CD14-positive monocyte (primary cell): ENCODE data around the gene ARHGEF1. TPM values are rescaled to one million over a fixed set of nuclear protein-coding genes. Genes with fewer than 3 reads are reported as not detected.
A peak's percentile ranks its signal among the peaks of the same experiment; 100 is the strongest.

Source experiments
- DNase-seq, 3 donors: peaks; one replicate each; pipeline ENCODE4 v3.0.0-alpha.2; 2011 to 2022
- H2AFZ ChIP-seq: 2 replicates; pipeline ENCODE4 v1.6.0; 2012; ENCODE audit warnings: mild to moderate bottlenecking, low read depth, low read length, inconsistent platforms; ENCODE audit not compliant: insufficient read depth, poor library complexity, severe bottlenecking
- H3K27ac ChIP-seq, 2 donors: 1 replicate in 1 of 2; 2 replicates in 1 of 2; pipeline ENCODE4 v1.5.1; 2012 to 2013; ENCODE audit warnings: low read length in 2 of 2, control low read depth in 1 of 2, inconsistent platforms in 1 of 2, low read depth in 1 of 2, mild to moderate bottlenecking in 1 of 2
- H3K27me3 ChIP-seq, 2 donors: one replicate each; pipeline versions ENCODE4 v1.6.0 to v1.6.1; 2011 to 2013; ENCODE audit warnings: low read length in 2 of 2; ENCODE audit not compliant: control insufficient read depth in 2 of 2, insufficient read depth in 2 of 2
- H3K36me3 ChIP-seq, 2 donors: replicated peaks in 1 of 2; 1 replicate in 1 of 2; 2 replicates in 1 of 2; pipeline versions ENCODE4 v1.5.1 to v1.6.1; 2012 to 2013; ENCODE audit warnings: low read length in 2 of 2, control low read depth in 1 of 2, inconsistent platforms in 1 of 2, mild to moderate bottlenecking in 1 of 2; ENCODE audit not compliant: insufficient read depth in 2 of 2, control insufficient read depth in 1 of 2
- H3K4me1 ChIP-seq, 2 donors: 1 replicate in 1 of 2; 2 replicates in 1 of 2; pipeline versions ENCODE4 v1.5.1 to v1.6.1; 2012 to 2013; ENCODE audit warnings: low read length in 2 of 2, control low read depth in 1 of 2, inconsistent platforms in 1 of 2, mild to moderate bottlenecking in 1 of 2, moderate library complexity in 1 of 2; ENCODE audit not compliant: insufficient read depth in 2 of 2, control insufficient read depth in 1 of 2
- H3K4me2 ChIP-seq: replicated peaks from 2 replicates; pipeline ENCODE3; 2012; ENCODE audit warnings: low read length, moderate library complexity, mild to moderate bottlenecking; ENCODE audit not compliant: poor library complexity, severe bottlenecking; ENCODE audit errors: extremely low read depth
- H3K4me3 ChIP-seq, 3 experiments: fragments of 200-600 bp in 1 of 3; sonication (generic) in 1 of 3; replicated peaks in 1 of 3; 1 replicate in 2 of 3; 2 replicates in 1 of 3; pipeline ENCODE4 v1.5.1; 2011 to 2013; ENCODE audit warnings: low read length in 3 of 3, mild to moderate bottlenecking in 3 of 3, control low read depth in 2 of 3, low read depth in 2 of 3, inconsistent platforms in 1 of 3, moderate library complexity in 1 of 3
- H3K79me2 ChIP-seq: 2 replicates; pipeline ENCODE4 v1.6.0; 2012; ENCODE audit warnings: mild to moderate bottlenecking, control low read depth, inconsistent platforms, low read length, moderate library complexity; ENCODE audit not compliant: insufficient read depth
- H3K9ac ChIP-seq: 2 replicates; pipeline ENCODE4 v1.6.0; 2017; ENCODE audit warnings: low read length, mild to moderate bottlenecking; ENCODE audit not compliant: insufficient read depth, poor library complexity, severe bottlenecking
- H3K9me3 ChIP-seq, 2 donors: replicated peaks in 1 of 2; 1 replicate in 1 of 2; 2 replicates in 1 of 2; pipeline versions ENCODE4 v1.5.1 to v1.6.1; 2012 to 2013; ENCODE audit warnings: low read length in 2 of 2, control low read depth in 1 of 2; ENCODE audit not compliant: control insufficient read depth in 1 of 2, insufficient read depth in 1 of 2
- H4K20me1 ChIP-seq: 2 replicates; pipeline ENCODE4 v1.6.0; 2012; ENCODE audit warnings: mild to moderate bottlenecking, low read length, control low read depth, moderate library complexity; ENCODE audit not compliant: insufficient read depth
- H3K27ac Mint-ChIP-seq, 7 donors: one replicate each; pipeline ENCODE4 v1.8.0; 2020; ENCODE audit warnings: mild to moderate bottlenecking in 7 of 7, mixed read lengths in 7 of 7, moderate library complexity in 6 of 7, inconsistent platforms in 2 of 7
- H3K27me3 Mint-ChIP-seq, 3 donors: one replicate each; pipeline ENCODE4 v1.8.0; 2021 to 2022; ENCODE audit warnings: low read depth in 3 of 3, mild to moderate bottlenecking in 3 of 3, mixed read lengths in 3 of 3, moderate library complexity in 3 of 3, inconsistent platforms in 1 of 3
- H3K36me3 Mint-ChIP-seq, 2 donors: one replicate each; pipeline ENCODE4 v1.8.0; 2020; ENCODE audit warnings: mixed read lengths in 2 of 2, inconsistent platforms in 1 of 2, mild to moderate bottlenecking in 1 of 2
- H3K4me1 Mint-ChIP-seq: one replicate; pipeline ENCODE4 v1.8.0; 2020; ENCODE audit warnings: mild to moderate bottlenecking, mixed read lengths
- H3K4me3 Mint-ChIP-seq, 2 donors: one replicate each; pipeline ENCODE4 v1.8.0; 2020; ENCODE audit warnings: mild to moderate bottlenecking in 2 of 2, mixed read lengths in 2 of 2, moderate library complexity in 1 of 2
- H3K9me3 Mint-ChIP-seq, 7 donors: one replicate each; pipeline ENCODE4 v1.8.0; 2020 to 2022; ENCODE audit warnings: mixed read lengths in 7 of 7, mild to moderate bottlenecking in 6 of 7, moderate library complexity in 6 of 7, inconsistent platforms in 2 of 7
- CTCF ChIP-seq: fragments of 200-600 bp; IDR thresholded peaks from one replicate; pipeline ENCODE4 v1.8.0; 2022; ENCODE audit warnings: antibody characterized with exemption, mild to moderate bottlenecking
- WGBS: methylation state at CpG from one replicate; pipeline ENCODE4 v1.1.5; 2013; ENCODE audit warnings: missing lambda C conversion rate; ENCODE audit not compliant: insufficient coverage; 5-methylcytosine and 5-hydroxymethylcytosine counted together
- intact Hi-C, 2 donors: fragments of 100-400 bp; cut with micrococcal nuclease; formaldehyde crosslinking; loops; one replicate each; pipeline versions ENCODE4 v1.15.0 to v1.15.1; 2023
- polyA plus RNA-seq, 3 donors: library from polyadenylated mRNA; depleted of rRNA in 1 of 3; unstranded in 2 of 3; stranded (reverse) in 1 of 3; fragments of 300-500 nt in 2 of 3; fragments of >200 nt in 1 of 3; fragmentation: Illumina TruSeq in 2 of 3; gene quantifications; 1 replicate in 2 of 3; 2 replicates in 1 of 3; pipeline ENCODE4 v1.2.3, GENCODE V29; 2012 to 2021

ARHGEF1 gene
- polyA plus RNA-seq, 3 donors = 82.8 to 622 (median 95.5) TPM

DNA sequence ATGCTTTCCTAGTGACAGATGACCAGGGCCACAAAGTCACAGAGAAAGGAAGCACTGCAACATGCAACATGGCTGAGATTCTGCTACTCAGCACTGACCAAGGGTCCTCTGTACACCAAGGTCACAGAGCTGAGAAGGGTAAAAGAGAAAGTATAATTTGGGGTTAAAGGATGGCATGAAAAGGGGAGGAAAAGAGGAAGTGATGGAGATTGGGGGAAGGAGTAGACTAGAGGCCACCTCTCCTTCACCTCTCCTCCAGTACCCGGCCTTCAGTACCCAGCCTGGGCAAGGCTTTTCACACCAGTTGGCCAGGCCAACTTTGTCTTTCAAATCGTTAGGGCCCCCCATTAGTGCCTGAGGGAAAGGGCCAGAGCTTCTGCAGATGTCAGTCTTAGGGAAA lies 29.2 kb upstream of the ARHGEF1 start:
- Histone ChIP-seq H3K36me3 (no peaks in the 10 kb centered on the region), H3K4me2 (no peak overlapping the region), H3K27me3 (peaks cover 2 to 7% of the 10 kb centered on the region in 2 donors), H3K27ac (no peak overlapping the region), H3K9ac (no peak overlapping the region), H2AFZ (no peak overlapping the region), H3K4me1 (peaks cover 0 to 5% of the 10 kb centered on the region in 2 donors), H3K79me2 (no peaks in the 10 kb centered on the region), H3K9me3 (no peaks in the 10 kb centered on the region), H3K4me3 (no peak overlapping the region), H4K20me1 (no peaks in the 10 kb centered on the region)
- no peak for TF ChIP-seq CTCF
- H3K27me3 Mint-ChIP-seq = peaks cover 6 to 11% (median 9%) of the 10 kb centered on the region in 3 donors
- no peak overlapping the region for H3K27ac Mint-ChIP-seq
- H3K4me3 Mint-ChIP-seq = no peak overlapping the region
- intact Hi-C loops = no loop called here
- H3K36me3 Mint-ChIP-seq = no peaks in the 10 kb centered on the region
- DNase-seq = no peak
- no CpG with 5 or more reads among the region's 2 CpGs for WGBS
- H3K4me1 Mint-ChIP-seq = peaks cover 5% of the 10 kb centered on the region
- H3K9me3 Mint-ChIP-seq = no peaks in the 10 kb centered on the region

GRCh38 chr19:41859213-41859617 lies 23.8 kb upstream of the ARHGEF1 start:
- 2% methylated on average over 6 of the region's 8 CpGs for WGBS

More at GRCh38 chr19:41859213-41859617, 23.8 kb upstream of the ARHGEF1 start:
- Mint-ChIP-seq H3K4me3 (peak overlapping the region; percentile 92 to 100), H3K27me3 (peaks cover 0 to 5% (median 3%) of the 10 kb centered on the region in 3 donors), H3K4me1 (peaks cover 43% of the 10 kb centered on the region), H3K36me3 (peaks cover 25 to 33% of the 10 kb centered on the region in 2 donors), H3K9me3 (no peaks in the 10 kb centered on the region), H3K27ac (peak overlapping the region; percentile 35 to 100 (median 99))
- peaks cover 39% of the 10 kb centered on the region for H4K20me1 ChIP-seq
- peak overlapping the region in 2 of 3 experiments; percentile 59 to 95 for H3K4me3 ChIP-seq
- intact Hi-C loops = no loop called here
- DNase-seq = no peak
- H3K79me2 ChIP-seq = peaks cover 45% of the 10 kb centered on the region
- H3K36me3 ChIP-seq = peaks cover 28 to 33% of the 10 kb centered on the region in 2 donors
- TF ChIP-seq CTCF = no peak
- H3K9ac ChIP-seq = no peak overlapping the region
- H3K27ac ChIP-seq = peak overlapping the region; percentile 86 to 90
- H3K4me1 ChIP-seq = peaks cover 35 to 43% of the 10 kb centered on the region in 2 donors
- no peaks in the 10 kb centered on the region for H3K27me3 ChIP-seq
- H3K9me3 ChIP-seq = no peaks in the 10 kb centered on the region
- peak overlapping the region; percentile 98 for H3K4me2 ChIP-seq
- peak overlapping the region; percentile 88 for H2AFZ ChIP-seq
